Effector memory CD4-positive, alpha-beta T cell (primary cell): ENCODE results near the gene ERI2.

Experiments
- DNase-seq, 3 donors: peaks; one replicate each; pipeline ENCODE4 v3.0.0-alpha.2; 2020
- H3K27ac ChIP-seq: 2 replicates; pipeline ENCODE4 v1.7.0; 2013; ENCODE audit warnings: mild to moderate bottlenecking, low read length, moderate library complexity; ENCODE audit not compliant: insufficient read depth, poor library complexity, severe bottlenecking
- H3K27me3 ChIP-seq: replicated peaks from 2 replicates; pipeline ENCODE4 v1.7.0; 2013; ENCODE audit warnings: mild to moderate bottlenecking, low read length; ENCODE audit not compliant: insufficient read depth, control insufficient read depth, poor library complexity, severe bottlenecking
- H3K36me3 ChIP-seq: 2 replicates; pipeline ENCODE4 v1.7.0; 2013; ENCODE audit warnings: mild to moderate bottlenecking, low read length, moderate library complexity; ENCODE audit not compliant: control insufficient read depth, insufficient read depth
- H3K4me1 ChIP-seq: 2 replicates; pipeline ENCODE4 v1.7.0; 2013; ENCODE audit warnings: low read length, mild to moderate bottlenecking; ENCODE audit not compliant: control insufficient read depth, insufficient read depth, poor library complexity, severe bottlenecking
- H3K4me3 ChIP-seq: 2 replicates; pipeline ENCODE4 v1.7.0; 2013; ENCODE audit warnings: low read length, low read depth, mild to moderate bottlenecking; ENCODE audit not compliant: insufficient read depth, poor library complexity, severe bottlenecking
- H3K9me3 ChIP-seq: 2 replicates; pipeline ENCODE4 v1.7.0; 2013; ENCODE audit warnings: mild to moderate bottlenecking, low read length, moderate library complexity; ENCODE audit not compliant: control insufficient read depth
- total RNA-seq, 3 donors: gene quantifications; one replicate each; lab custom pipeline; 2026; lab: John Stamatoyannopoulos, UW

Gene ERI2, protein sequence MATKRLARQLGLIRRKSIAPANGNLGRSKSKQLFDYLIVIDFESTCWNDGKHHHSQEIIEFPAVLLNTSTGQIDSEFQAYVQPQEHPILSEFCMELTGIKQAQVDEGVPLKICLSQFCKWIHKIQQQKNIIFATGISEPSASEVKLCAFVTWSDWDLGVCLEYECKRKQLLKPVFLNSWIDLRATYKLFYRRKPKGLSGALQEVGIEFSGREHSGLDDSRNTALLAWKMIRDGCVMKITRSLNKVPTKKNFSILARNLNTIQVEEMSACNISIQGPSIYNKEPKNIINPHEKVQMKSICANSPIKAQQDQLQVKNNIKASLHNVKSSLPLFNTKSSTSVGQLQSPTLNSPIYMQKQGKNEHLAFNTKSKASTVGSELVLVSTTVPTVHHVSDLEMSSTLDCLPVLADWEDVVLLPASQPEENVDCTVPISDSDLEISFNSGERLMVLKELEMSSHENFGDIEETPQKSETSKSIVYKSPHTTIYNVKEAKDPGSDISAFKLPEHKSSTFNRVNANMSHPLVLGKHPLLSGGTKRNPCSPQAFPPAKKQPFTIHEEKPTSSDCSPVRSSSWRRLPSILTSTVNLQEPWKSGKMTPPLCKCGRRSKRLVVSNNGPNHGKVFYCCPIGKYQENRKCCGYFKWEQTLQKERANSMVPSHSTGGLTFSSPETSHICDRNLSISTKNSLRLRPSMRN
- total RNA-seq, result 1.7 to 2.0 (median 1.7) reads per million in 3 donors

DNA sequence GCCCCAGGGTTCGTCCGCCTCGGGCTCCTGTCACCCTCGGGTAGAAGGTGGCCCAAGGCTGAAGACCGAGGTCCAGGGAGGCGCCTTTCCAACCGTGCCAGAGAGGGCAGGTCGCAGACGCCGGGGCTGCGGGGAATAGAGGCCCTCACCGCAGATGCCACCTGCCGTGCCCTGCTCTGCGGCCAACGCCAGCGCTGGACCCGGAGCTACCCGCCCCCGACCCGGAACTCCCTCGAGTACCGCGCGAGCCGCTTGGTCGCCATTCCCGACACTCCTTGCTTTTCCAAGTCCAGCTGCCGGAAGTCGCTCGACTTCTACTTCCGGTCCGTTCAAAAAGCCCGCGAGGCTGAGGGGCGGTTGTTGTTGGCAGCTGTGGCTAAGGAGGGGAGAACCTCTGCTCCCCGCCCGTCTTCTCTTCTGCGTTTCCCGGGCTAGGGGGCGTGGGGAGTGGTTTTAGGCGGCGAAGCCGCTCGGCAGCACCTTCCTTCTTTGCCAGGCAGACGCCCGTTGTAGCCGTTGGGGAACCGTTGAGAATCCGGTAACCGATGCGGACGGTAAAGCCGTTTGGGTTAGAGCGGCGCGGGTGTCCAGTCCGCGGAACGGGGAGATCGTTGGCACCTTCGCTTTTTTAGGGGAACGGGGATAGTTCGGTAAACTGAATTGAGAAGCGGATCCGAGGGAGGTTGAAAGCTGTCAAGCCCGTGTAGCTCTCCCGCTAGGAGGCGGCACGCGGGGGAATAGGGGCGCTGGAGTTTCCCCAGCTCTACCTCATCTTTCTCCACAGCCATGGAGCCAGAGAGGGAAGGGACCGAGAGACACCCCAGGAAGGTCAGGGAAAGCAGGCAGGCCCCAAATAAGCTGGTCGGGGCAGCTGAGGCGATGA is at the start of gene ERI2, which contains the start of gene REXO5:
TSS of gene ERI2 (minus strand) at position 305 of the 883 bp plus-strand sequence. CDS start at position 263, 42 bp downstream.
TSS of gene REXO5 (plus strand) at position 360 of the 883 bp plus-strand sequence. CDS start at position 787, 427 bp downstream.
- peak; percentile 50 to 64 (median 62) for DNase-seq
- Histone ChIP-seq H3K36me3 (no peaks in the 10 kb centered on the region), H3K9me3 (no peaks in the 10 kb centered on the region), H3K27ac (peak within 1 kb of the TSS; percentile 63), H3K27me3 (no peaks in the 10 kb centered on the region), H3K4me1 (no peaks in the 10 kb centered on the region), H3K4me3 (peak within 1 kb of the TSS; percentile 76)

DNA sequence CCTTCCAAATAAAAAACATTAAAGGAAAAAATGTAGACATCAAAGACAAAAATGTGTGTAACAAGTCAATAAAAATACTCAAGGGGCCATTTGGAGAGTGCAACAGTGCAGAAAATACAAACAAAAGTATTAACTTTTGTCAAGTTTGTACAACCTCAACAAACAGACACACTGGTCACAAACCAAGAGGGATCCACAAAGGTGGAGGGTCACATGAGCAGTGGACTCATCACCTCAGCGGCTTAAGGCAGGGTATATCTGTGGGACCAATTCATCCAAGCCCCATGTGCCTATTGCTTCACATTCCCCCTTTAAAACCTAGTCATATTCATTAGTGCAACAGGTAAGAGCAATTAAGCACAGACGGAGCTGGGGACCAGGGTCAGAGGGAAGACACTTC is 48.7 kb upstream of the ERI2 start:
- Histone ChIP-seq H3K9me3 (no peaks in the 10 kb centered on the region), H3K36me3 (peaks cover 5% of the 10 kb centered on the region), H3K27me3 (no peaks in the 10 kb centered on the region), H3K27ac (no peak overlapping the region), H3K4me1 (no peaks in the 10 kb centered on the region), H3K4me3 (no peak overlapping the region)
- no peak for DNase-seq

GRCh38 chr16:20853981-20854620 is 47.8 kb upstream of the ERI2 start:
- DNase-seq, result no peak
- Histone ChIP-seq H3K4me3 (no peak overlapping the region), H3K27ac (no peak overlapping the region)

GRCh38 chr16:20853143-20853542 is 46.9 kb upstream of the ERI2 start:
- Histone ChIP-seq H3K4me3 (no peak overlapping the region), H3K36me3 (no peaks in the 10 kb centered on the region), H3K4me1 (no peaks in the 10 kb centered on the region), H3K9me3 (no peaks in the 10 kb centered on the region), H3K27me3 (no peaks in the 10 kb centered on the region), H3K27ac (no peak overlapping the region)
- DNase-seq, result no peak

More at GRCh38 chr16:20853981-20854620, 47.8 kb upstream of the ERI2 start:
- Histone ChIP-seq H3K36me3 (no peaks in the 10 kb centered on the region), H3K27me3 (no peaks in the 10 kb centered on the region), H3K9me3 (no peaks in the 10 kb centered on the region), H3K4me1 (no peaks in the 10 kb centered on the region)

GRCh38 chr16:20851601-20852000 is 45.3 kb upstream of the ERI2 start:
- H3K27me3 ChIP-seq, result no peaks in the 10 kb centered on the region
- no peaks in the 10 kb centered on the region for H3K4me1 ChIP-seq
- H3K36me3 ChIP-seq, result no peaks in the 10 kb centered on the region
- no peak overlapping the region for H3K4me3 ChIP-seq
- DNase-seq, result no peak
- no peak overlapping the region for H3K27ac ChIP-seq
- no peaks in the 10 kb centered on the region for H3K9me3 ChIP-seq

- no peak for DNase-seq
- Histone ChIP-seq H3K9me3 (no peaks in the 10 kb centered on the region), H3K27ac (no peak overlapping the region), H3K36me3 (no peaks in the 10 kb centered on the region), H3K4me1 (no peaks in the 10 kb centered on the region), H3K4me3 (no peak overlapping the region), H3K27me3 (no peaks in the 10 kb centered on the region)
These were observed 44.7 kb upstream of the ERI2 start for GRCh38 chr16:20850981-20851380.

DNA sequence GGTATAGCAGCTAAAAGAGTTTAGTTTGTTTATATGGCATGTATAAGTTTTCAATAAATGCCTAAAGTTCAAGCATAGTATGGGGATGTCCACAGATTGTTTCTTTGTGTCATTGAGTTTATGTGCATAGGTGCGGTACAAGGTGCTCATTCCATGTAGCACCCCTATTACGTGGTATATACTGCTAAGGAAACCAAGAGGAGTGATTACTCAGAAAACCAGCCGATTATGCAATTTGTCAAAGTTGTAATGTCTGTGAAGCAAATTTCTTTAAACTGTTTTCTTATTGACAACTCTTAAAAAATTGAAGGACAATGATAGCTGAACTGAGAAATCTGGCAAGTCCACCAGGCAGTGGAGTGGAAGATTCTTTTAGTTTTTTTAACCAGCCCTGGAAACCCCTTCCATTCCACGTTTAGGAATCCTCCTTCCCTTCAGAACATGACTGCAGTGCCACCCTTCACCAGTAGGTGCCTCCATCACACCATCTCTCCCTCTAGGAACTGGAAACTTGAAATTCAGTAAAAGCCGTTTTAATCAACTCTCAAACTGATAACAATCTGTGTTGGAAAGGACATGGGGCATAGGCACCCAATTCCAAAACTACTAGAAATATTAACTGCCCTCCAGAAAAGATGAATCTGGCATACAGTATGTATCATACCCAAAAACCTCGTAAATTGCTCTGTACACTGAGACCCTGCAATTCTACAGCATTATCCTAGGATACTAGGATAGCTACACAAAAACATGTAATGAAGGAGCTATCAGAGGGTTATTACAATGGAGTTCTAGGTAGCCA is 43.5 kb upstream of the ERI2 start:
- Histone ChIP-seq H3K27me3 (no peaks in the 10 kb centered on the region), H3K27ac (no peak overlapping the region), H3K36me3 (no peaks in the 10 kb centered on the region), H3K4me3 (no peak overlapping the region), H3K4me1 (no peaks in the 10 kb centered on the region), H3K9me3 (no peaks in the 10 kb centered on the region)
- peak; percentile 9 to 40 (median 15) for DNase-seq

DNA sequence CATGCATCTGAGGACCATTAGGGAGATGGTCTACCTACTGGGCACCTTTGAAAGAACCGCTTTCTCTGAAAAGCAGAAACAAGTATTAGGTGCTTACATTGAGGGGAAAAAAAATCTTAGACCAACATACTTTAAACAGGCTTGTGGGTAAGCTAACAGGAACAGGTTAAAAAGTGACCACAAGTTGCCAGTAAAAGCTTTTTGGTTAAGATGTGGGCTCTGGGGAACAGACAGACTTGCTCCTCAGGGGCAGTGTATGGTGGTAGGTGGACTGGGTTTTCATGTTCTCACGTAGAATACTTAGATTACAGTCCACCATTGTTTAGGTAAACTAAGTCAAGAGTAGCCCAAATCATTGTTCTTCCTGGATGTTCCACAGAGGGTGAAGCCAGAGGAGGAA is 41.3 kb upstream of the ERI2 start:
- Histone ChIP-seq H3K36me3 (no peaks in the 10 kb centered on the region), H3K27me3 (no peaks in the 10 kb centered on the region), H3K27ac (no peak overlapping the region), H3K9me3 (no peaks in the 10 kb centered on the region), H3K4me1 (no peaks in the 10 kb centered on the region), H3K4me3 (no peak overlapping the region)
- DNase-seq, result no peak

GRCh38 chr16:20846551-20846950 is 40.3 kb upstream of the ERI2 start:
- Histone ChIP-seq H3K27me3 (no peaks in the 10 kb centered on the region), H3K36me3 (no peaks in the 10 kb centered on the region), H3K4me1 (no peaks in the 10 kb centered on the region), H3K4me3 (no peak overlapping the region), H3K9me3 (no peaks in the 10 kb centered on the region), H3K27ac (no peak overlapping the region)
- no peak for DNase-seq
